GM10847 (cell line): ENCODE data around the gene IL9.

Experiments used
- POLR2A ChIP-seq: IDR thresholded peaks from 2 replicates; pipeline ENCODE4 v1.6.1; 2011; ENCODE audit not compliant: insufficient read length; ENCODE audit errors: extremely low read depth

The IL9 gene

DNA sequence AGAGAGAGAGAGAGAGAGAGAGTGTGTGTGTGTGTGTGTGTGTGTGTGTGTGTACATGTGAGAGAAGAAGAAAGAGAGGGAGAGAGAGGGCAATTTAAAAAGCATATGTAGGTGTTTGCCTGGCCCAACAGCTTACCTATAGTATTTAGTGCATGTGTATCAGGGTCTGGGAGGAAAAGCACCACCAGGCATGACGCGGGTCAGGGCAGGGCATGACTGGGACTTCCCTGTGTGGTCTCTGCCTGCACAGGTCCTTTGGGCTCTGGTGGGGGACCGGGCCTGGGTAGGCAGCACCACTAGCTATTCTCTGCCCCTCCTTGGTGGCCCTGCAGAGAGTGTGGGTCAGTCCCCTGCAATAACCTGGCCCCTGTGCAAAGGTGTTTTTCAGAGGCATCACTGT, 16.1 kb downstream of the IL9 start:
- TF ChIP-seq POLR2A = no peak

DNA sequence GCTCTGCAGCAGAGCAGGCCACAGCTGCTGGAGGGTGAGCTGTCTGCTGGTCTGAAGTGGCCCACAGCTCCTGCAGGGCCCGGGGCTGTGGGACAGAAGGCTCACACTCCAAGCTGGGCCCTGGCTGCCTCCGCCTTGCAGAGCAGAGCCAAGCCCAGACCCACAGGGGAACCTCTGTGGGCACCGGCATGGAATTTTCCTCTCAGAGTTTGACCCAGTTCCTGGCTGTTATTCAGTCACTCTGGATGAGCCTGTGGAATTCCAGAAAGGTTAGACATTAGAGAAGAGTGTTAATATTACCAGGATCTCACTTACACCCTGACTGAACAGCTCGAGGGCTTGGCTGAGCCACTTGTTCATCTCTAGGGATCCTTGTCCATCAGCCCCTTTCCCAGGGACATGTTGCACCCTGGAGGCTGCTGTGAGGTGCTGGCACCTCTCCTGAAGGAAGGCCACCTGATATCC, 17.5 kb downstream of the IL9 start:
- no peak for TF ChIP-seq POLR2A

DNA sequence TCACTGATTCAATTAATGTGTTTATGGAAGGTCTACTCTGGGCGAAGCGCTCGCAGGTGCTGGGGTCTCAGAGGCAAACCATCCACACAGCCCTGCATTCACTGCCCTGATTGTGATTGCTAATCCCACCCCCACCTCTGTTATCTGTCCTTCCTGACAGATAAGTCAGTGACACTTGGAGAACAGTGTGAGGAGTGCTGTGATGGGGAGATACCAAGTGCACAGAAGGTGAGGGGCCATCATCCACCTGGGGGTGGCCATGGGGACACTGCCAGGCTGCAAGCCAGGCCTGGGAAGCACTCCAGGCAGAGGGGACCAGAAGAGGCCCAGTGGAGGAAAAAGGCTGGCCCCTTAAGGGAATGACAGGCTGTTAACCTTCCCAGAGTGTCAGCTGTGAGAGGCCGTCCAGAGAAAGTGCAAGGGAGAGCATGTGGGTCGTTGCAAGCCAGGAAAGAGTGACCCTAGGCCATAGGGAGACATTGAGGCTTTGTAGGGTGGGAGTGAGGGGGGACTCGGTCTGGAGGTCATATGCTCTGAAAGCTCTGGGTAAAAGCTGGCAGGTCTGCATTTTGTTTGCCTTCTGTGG, 18.0 kb downstream of the IL9 start:
- TF ChIP-seq POLR2A = no peak

DNA sequence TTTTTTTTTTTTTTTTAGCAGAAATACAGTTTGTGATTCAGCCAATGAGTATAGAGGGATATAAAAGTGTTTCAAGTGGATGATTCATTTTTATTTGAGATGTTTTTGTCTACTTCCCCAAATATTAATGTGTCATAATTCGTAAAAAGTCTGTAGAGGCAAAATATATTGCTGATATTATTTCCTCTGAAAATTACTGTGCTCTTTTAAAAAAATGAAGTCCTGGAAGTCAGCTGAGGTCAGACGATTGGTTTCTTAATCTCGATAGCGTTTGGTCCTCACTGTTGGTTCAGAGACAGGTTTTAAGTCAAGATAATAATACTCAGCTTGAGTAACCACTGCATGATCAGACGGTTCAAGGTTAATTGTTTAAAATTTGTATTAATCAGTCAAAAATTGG, 19.5 kb downstream of the IL9 start:
- no peak for TF ChIP-seq POLR2A

DNA sequence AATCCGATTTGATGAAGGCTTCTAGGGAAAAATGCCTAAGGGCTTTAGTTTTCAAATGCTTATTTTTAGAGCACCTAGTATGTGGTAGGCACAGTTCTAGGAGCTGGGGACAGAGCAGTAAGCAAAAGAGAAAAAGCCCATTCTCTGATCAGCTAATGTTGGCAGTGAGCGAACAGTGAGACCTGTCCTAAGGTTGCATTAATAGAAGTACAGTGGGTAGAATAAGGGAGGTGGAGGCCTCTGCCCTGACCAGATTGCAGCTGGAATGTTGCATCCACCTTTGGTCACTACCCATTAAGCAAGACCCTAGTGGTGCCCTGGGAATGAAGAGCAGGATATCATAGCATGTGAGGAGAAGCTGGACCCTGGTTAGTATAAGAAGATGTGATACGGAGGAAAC, 20.1 kb downstream of the IL9 start:
- no peak for TF ChIP-seq POLR2A

DNA sequence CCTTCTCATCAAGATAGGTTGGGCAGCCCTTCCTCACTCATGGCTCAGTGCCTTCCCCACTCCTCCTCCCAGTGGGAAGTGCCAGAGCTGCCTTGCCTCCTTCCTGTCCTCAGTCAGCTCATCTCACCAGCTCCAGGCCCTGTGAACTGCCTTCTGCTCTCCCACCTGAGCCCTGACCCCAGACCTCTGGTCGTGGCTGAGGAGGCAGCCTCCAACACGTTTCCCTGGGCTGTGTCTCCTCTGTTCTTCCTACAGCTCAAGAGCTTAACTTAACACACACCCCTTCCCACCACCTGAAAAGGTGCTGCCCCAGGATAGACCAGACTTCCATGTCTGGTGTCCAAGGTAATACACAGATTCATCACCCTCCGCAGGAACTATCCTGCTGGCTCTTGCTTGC, 21.2 kb downstream of the IL9 start:
- TF ChIP-seq POLR2A = no peak

DNA sequence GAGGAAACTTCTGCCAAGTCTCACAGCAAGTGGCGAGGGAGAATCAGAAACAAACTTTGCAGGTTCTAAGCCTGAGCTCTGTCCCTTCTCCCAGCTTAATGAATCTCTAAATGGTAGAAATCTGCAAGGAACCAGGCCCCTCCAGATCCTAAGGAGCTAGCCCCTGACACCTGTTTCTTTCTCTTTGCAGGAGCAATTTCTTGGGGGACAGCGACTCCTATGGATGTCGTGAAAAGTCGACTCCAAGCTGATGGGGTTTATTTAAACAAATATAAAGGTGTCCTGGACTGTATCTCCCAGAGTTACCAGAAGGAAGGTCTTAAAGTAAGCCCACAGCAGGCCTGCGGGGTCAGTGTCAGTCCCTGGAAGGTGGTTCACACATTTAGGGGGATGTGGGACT, 21.8 kb downstream of the IL9 start:
- TF ChIP-seq POLR2A = no peak

DNA sequence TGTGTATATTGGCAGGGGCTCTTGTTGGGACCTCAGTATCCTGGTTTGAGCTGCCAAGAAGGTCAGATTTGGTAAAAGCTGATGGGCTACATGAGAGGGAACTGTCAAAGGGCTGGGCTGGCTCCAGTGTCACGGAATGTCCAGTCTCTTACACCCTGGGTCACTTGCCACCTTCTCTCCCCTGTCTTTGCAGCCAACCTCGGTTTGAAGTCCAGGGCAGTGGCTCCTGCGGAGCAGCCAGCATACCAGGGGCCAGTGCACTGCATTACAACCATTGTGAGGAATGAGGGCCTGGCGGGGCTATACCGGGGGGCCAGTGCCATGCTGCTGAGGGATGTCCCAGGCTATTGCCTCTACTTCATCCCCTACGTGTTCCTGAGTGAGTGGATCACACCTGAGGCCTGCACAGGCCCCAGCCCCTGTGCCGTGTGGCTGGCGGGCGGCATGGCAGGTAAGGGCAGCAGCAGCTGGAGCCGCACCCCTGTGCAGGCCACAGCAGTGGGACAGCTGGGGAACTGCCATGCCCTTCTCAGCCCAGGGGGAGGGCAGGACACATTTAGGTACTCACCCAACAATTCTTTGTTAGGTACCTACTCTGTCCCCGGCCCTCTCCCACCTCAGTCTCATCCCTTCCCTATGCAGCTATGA, 24.2 kb downstream of the IL9 start:
- TF ChIP-seq POLR2A = no peak

DNA sequence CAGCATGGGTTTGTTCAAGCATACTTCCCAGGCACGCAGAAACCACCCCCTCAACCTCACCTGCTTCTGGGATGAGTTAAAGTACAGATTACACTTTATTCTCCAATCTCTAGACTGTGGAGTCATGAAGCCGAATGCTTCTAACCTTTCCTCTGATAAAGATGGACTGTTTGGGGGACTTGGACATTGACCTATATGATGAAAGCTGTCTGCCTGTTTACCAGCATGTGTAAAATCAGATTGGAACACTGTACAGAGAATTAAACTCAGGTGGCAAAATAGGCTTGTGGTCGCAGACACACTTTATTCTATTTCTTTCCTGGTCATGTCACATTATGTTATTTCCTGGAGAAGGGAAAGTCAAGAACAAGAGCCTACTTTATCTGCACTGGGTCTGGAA, 25.7 kb downstream of the IL9 start:
- no peak for TF ChIP-seq POLR2A

DNA sequence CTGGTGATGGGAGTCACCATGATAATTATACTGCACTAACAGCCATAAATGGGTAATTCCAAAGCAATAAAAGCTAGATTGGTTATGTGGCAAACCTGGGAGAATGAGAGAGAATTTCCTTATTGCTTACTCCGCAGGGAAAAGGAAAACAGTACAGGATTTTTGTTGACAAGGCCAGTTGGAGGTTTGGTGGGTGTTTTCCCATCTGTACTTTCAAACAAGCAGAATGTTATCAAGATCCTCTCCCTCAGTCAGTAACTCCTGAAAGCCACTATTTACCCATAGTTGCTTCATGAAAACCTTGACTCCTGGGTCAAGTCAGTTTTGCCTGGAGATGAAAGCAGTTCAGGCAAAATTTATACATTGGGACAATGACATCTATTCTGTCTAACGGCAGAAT, 26.4 kb downstream of the IL9 start:
- TF ChIP-seq POLR2A = no peak

DNA sequence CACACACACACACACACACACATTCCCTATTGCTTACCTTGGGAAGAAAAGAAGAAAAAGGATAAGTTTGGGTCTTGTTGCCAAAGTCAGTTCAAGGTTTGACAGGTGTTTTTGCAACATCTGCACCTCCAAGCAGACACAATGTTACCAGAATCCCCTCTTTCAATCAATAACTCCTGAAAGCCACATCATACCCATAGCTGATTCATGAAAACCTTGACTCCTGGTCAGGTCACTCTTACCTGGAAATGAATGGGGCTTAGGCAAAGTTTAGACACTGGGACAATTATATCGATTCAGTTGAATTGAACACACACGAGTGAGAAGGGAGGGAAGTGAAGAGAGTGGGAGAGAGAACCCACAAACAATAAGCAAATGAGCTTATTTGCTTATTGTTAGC, 27.0 kb downstream of the IL9 start:
- no peak for TF ChIP-seq POLR2A

DNA sequence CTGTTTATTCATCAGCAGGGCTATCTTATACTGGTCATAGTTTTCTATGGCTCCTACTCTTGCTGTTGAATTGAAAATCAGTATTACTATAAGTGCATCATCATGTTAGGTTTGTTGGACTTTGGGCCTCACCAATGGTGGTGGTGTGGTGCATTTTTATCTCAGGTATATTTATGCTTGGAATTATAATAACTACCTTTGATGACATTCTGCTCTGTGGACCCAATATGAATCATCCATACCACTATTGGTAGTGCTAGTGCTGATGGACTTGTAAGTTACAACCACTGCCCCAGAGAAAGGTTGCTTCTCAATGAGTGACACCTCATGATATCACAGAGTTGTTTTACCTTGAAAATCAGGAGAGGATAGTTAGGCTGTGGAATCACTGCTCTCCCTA, 28.0 kb downstream of the IL9 start:
- TF ChIP-seq POLR2A = no peak

DNA sequence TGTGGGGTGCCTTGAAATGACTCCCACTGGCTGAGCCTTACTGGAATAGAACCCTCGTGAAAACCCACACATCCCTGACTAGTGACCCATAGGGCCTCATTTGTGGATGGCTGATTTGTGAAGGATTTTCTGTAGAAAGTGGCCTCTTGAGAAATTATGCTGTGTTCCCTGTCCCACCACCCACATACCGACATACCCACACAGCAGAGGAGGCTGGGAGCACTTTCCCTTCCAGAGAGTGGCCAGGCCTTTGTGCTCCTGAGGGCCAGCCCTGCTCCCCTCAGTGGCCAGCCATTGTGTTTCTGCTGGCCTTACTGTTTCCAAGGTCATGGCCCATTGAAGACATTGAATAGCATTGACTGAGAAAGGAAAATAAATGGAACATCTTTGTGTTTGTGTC, 29.6 kb downstream of the IL9 start:
- no peak for TF ChIP-seq POLR2A

DNA sequence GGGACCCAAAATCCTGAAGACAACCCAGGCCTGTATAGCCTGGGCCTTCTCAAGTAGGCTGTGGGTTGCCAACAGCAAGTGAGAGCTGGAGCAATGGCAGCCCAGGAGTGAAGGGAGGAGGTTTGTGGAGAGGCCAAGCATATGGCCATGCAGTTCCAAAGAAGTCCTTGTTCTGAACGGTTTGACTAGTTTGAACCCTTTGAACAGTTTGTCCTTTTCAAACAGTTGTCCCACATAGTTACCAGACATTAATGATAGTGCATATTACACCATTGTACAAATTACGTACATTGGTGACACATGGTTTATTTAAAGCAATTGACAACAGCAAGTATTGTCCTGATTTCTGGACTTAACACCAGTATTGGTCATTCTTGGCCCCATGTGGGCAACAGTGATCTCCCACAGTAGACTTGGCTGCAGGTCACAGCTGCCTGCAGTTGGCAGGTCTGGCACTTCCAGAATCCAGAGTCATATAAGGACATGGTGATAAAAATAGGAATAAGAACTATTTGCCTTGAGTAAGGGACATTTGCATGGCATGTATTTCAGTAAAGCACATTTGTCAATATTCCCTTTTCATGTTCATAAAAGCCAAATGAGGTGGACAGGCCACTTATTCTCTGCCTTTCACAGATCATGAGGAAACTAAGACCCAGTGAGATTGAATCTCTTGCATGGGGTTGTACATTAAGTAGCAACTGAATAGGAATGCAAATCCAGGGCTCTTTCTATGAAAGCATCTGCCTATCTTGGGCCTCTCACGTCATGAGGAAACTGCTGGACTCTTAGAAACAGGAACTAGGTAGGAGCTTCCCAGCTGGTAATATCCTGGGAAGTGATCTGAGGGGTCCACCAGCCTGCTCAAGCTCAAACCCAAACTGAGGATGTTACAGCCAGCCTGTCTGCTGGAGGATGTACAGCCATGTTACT, 30.9 kb downstream of the IL9 start:
- TF ChIP-seq POLR2A = no peak

DNA sequence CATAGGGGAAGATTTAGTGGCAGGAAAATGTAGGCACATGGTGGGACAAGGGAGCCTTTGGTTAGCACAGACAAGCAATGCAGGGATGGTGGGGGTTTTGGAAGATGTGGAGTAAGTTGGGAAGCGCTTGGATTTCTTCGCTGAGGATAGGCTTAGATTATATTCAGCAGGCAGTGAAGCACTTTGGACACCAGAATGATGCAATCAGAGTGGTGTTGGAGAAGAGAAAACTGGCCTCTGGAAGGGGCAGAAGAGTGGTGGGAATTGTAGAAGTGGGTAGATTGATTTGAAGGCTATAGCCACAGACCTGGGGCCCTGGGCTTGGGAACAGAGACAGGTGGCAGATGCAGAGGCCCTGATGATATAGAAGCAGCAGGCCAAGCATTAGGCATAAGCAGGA, 32.9 kb downstream of the IL9 start:
- TF ChIP-seq POLR2A = no peak

DNA sequence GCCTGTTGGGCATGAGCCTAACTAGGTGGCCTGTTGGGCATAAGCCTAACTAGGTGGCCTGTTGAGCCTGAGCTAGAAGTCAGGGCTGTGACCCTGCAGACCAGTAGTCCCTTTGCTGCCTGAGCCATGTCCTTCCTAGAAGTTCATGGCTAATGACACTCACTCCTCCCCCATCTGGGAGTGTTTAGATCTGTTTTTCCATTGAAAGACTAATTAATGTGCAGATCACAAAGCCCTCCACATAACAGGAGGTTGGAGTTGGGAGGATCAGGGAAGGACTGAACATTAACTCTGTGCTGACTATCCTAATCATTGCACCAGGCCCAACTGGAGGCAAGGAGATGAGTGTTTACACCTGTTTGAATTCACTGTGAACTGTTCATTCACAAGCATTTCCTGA, 33.6 kb downstream of the IL9 start:
- TF ChIP-seq POLR2A = no peak
